ENCODE measurements around the gene MPV17. TPM values are rescaled to one million over a fixed set of nuclear protein-coding genes. Genes with fewer than 3 reads are reported as not detected.

Gene MPV17
- total and polyA plus RNA-seq, 2 of the 13 experiments (the other 11 are each of a cell fraction or from before 2014, with no cell fraction given) = 48.9 to 129 TPM

DNA sequence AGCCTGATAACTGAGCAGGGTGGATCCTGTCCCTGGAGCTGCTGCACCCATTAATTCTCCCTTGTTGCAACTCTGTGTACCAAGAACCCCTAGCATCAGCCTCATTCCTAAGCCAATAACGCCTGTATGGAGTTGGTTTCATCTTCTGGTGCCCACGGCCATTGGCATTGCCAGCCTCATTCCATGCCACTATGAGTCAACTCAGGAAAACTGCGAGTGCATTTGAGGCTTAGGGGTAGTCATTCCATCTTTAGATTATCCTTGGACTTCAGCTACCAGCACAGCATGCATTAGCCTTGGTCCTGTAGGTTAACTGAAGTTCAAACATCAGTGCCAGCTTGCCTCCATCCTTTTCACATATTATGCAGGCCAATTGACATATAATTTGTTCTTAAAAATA lies 42.1 kb downstream of the MPV17 start:
- no peaks in the 10 kb centered on the region for H3K9me3 ChIP-seq (ENCODE audit: low read length)
- FAIRE-seq = no peak
- no peaks in the 10 kb centered on the region for H3K79me2 ChIP-seq (ENCODE audit: insufficient read depth, low read length)
- H3K4me1 ChIP-seq (ENCODE audit: insufficient read depth, low read length) = peaks cover 33% of the 10 kb centered on the region
- no peak overlapping the region for H3K27ac ChIP-seq (ENCODE audit: extremely low read length, insufficient read depth, low read length)
- no peak overlapping the region for H2AFZ ChIP-seq (ENCODE audit: low read length)
- no peak overlapping the region for H3K9ac ChIP-seq (ENCODE audit: insufficient read depth, low read depth, low read length)
- H3K4me3 ChIP-seq (replicated peaks in 1 of 3; ENCODE audit: insufficient read depth in 1 of 3, low read depth in 2 of 3, low read length in 3 of 3) = no peak overlapping the region
- in situ Hi-C loops (cut with HindIII; ENCODE audit: extremely low pct_ligation_motif_present, low pct_unique_long_range_greater_than_20kb) (loop anchor here (5.0 to 10.0 kb wide), 2 partner anchors 184 to 316 kb away; no protein-coding TSS in a partner anchor), intact Hi-C loops (cut with micrococcal nuclease; ENCODE audit: unreplicated experiment) (loop anchor here (1.0 to 2.0 kb wide), 3 partner anchors 16 to 31 kb away; no protein-coding TSS in a partner anchor)
- H3K27me3 ChIP-seq (ENCODE audit: control insufficient read depth in 1 of 2, insufficient read depth in 2 of 2, low read length in 2 of 2) = peaks cover 0 to 24% of the 10 kb centered on the region in 2 experiments; a peak in 4 of 5 replicates
- H4K20me1 ChIP-seq (ENCODE audit: insufficient read depth, low read length) = no peaks in the 10 kb centered on the region
- H3K4me2 ChIP-seq (ENCODE audit: low read depth, low read length) = no peak overlapping the region
- H3K36me3 ChIP-seq (replicated peaks in 1 of 2; ENCODE audit: control insufficient read depth in 1 of 2, insufficient read depth in 2 of 2, low read length in 2 of 2) = no peaks in the 10 kb centered on the region
- no peak for DNase-seq (ENCODE audit: low spot score)
- no peak for ATAC-seq
- ChIA-PET POLR2A (interaction anchor here (1.6 kb wide), 1 partner anchor 42 kb away, joined by 3 read pairs; the partner anchor contains the start of gene MPV17), CTCF (ENCODE audit: low intra/inter-chr PET ratio, low total read pairs) (interaction anchor here (0.6 to 3.5 kb wide), 4 partner anchors 16 to 182 kb away, joined by 3 to 29 read pairs (median 12); no protein-coding TSS in a partner anchor)
- 6% methylated on average over 3 of the region's 3 CpGs for WGBS (ENCODE audit: low lambda C conversion rate)
- no TSS peak for BruUV-seq (replicated peaks)
- TF ChIP-seq TFDP2 (CRISPR knock-in tag; IDR thresholded peaks at IDR 0.05) = no peak
- TF ChIP-seq, protein P1, sequence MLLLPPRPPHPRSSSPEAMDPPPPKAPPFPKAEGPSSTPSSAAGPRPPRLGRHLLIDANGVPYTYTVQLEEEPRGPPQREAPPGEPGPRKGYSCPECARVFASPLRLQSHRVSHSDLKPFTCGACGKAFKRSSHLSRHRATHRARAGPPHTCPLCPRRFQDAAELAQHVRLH (CRISPR knock-in tag; IDR thresholded peaks at IDR 0.05; ENCODE audit: borderline replicate concordance, low read depth) = no peak

DNA sequence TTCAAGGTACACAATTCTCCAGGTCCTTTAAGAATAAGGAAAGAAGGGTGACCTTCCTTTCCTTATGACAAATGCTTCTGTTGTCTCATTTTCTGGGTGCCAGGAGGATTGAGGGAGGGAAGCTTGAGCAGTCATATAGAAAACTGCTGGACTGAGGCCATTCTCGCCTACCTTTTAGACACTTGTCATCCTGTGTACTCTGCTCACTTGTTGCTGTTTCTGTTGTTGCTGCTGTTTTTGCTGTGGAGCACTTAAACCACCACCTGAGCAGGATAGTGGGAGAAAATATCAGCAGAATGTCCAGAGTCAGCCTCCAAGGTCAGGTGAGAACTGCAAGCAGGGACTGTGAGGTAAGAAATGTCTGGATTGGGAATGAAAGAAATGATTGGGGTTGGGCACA lies 44.9 kb downstream of the MPV17 start:
- peaks cover 23% of the 10 kb centered on the region for H3K4me1 ChIP-seq (ENCODE audit: insufficient read depth, low read length)
- H3K27ac ChIP-seq (ENCODE audit: extremely low read length, insufficient read depth, low read length) = no peak overlapping the region
- 43% methylated on average over 1 of the region's 1 CpG for WGBS (ENCODE audit: low lambda C conversion rate)
- H3K4me2 ChIP-seq (ENCODE audit: low read depth, low read length) = no peak overlapping the region
- intact Hi-C loops (cut with micrococcal nuclease; ENCODE audit: unreplicated experiment) (no loop called here), in situ Hi-C loops (cut with HindIII; ENCODE audit: extremely low pct_ligation_motif_present, low pct_unique_long_range_greater_than_20kb) (no loop called here)
- H4K20me1 ChIP-seq (ENCODE audit: insufficient read depth, low read length) = no peaks in the 10 kb centered on the region
- DNase-seq (ENCODE audit: low spot score) (no peak), ATAC-seq (no peak), FAIRE-seq (no peak)
- ChIA-PET CTCF (ENCODE audit: low intra/inter-chr PET ratio, low total read pairs) (interaction anchor here (3.5 kb wide), 1 partner anchor 28 kb away, joined by 22 read pairs; no protein-coding TSS in a partner anchor), POLR2A (no interaction called here)
- no peaks in the 10 kb centered on the region for H3K79me2 ChIP-seq (ENCODE audit: insufficient read depth, low read length)
- H3K9me3 ChIP-seq (ENCODE audit: low read length) = no peaks in the 10 kb centered on the region
- H3K4me3 ChIP-seq (replicated peaks in 1 of 3; ENCODE audit: insufficient read depth in 1 of 3, low read depth in 2 of 3, low read length in 3 of 3) = no peak overlapping the region
- H3K9ac ChIP-seq (ENCODE audit: insufficient read depth, low read depth, low read length) = no peak overlapping the region
- H2AFZ ChIP-seq (ENCODE audit: low read length) = no peak overlapping the region
- H3K27me3 ChIP-seq (ENCODE audit: control insufficient read depth in 1 of 2, insufficient read depth in 2 of 2, low read length in 2 of 2) = peaks cover 5 to 43% of the 10 kb centered on the region in 2 experiments; a peak in 4 of 5 replicates
- no TSS peak for BruUV-seq (replicated peaks)
- H3K36me3 ChIP-seq (replicated peaks in 1 of 2; ENCODE audit: control insufficient read depth in 1 of 2, insufficient read depth in 2 of 2, low read length in 2 of 2) = no peaks in the 10 kb centered on the region
- TF ChIP-seq DNMT1 (CRISPR knock-in tag; IDR thresholded peaks at IDR 0.05) (no peak), KAT8 (CRISPR knock-in tag; IDR thresholded peaks at IDR 0.05) (no peak), GATAD2A (CRISPR knock-in tag; IDR thresholded peaks at IDR 0.05) (no peak), KAT7 (CRISPR knock-in tag; IDR thresholded peaks at IDR 0.05; ENCODE audit: borderline replicate concordance) (no peak), ZNF777 (CRISPR knock-in tag; IDR thresholded peaks at IDR 0.05) (no peak), CSRNP1 (CRISPR knock-in tag; IDR thresholded peaks at IDR 0.05) (no peak), PRPF4 (IDR thresholded peaks at IDR 0.05; ENCODE audit: low read depth, low read length, poor library complexity, severe bottlenecking) (no peak), ARHGAP35 (CRISPR knock-in tag; IDR thresholded peaks at IDR 0.05; ENCODE audit: borderline replicate concordance) (no peak), CBX2 (IDR thresholded peaks at IDR 0.05; ENCODE audit: low read depth, low read length) (no peak), CBX2 (CRISPR knock-in tag; IDR thresholded peaks at IDR 0.05; ENCODE audit: low read depth) (no peak), MAFK (conservative IDR thresholded peaks at IDR 0.05 in 1 of 2, IDR thresholded peaks at IDR 0.05 in 1 of 2; ENCODE audit: low read length in 2 of 2) (no peak), TGIF2 (CRISPR knock-in tag; IDR thresholded peaks at IDR 0.05) (no peak), ARNT (IDR thresholded peaks at IDR 0.05) (no peak)
- TF ChIP-seq, protein P2, sequence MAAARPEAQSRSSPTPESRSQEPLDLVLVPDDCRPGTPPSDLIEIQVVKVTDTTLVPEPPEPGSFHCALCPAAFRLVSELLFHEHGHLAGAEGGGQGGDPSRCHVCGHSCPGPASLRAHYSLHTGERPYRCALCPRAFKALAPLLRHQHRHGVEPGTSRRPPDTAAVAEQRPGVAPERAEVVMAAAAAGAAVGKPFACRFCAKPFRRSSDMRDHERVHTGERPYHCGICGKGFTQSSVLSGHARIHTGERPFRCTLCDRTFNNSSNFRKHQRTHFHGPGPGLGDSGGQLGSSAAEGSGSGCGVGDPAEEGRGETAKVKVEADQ (CRISPR knock-in tag; IDR thresholded peaks at IDR 0.05; ENCODE audit: borderline replicate concordance) = no peak

Data from HepG2 (cell line).